HPDE6-E6E7 (cell line): ENCODE measurements around the gene ROR2.
"Not testable (repeated sequence)": the region's sequence is repeated elsewhere in the genome, so short reads cannot be mapped to it uniquely, and the experiment has no call there.

Experiments used
- DNase-seq: peaks from one replicate; pipeline ENCODE4 v3.0.0; 2011; ENCODE audit warnings: missing footprints; ENCODE audit errors: extremely low spot score

ROR2 gene

DNA sequence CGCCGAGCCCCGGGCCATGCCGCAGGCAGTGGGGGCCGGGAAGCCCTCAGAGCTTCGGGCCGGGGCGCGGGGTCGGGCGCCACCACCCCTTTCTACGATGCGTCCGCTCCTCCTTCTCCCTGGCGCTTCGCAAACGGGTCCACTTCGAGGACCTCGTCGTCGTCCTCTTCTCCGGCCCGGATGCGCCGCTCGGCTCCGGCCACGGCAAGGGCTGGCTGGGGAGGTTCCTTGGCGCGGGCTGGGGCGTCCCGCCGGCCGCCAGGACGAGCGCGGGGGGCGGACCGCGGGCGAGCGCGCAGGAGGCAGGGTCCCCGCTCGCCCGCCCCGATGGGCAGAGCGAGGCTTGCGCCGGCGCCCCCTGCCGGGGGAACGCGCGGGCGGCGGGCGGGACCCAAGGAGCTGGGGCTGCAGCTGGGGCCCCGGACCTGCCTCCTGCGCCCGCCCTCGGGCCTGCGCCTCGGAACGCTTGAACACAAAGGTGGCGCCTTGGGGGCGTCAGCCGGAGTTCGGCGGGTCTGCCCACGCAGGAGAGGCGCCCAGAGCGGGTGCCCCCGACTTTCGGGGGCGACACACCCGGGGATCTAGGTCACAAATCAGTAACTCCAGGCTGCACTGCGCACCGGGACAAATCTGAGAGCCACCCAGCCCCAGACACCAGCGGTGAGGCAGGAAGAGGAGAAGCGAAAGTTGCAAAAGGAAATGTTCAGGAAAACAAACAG, at the start of gene ROR2:
TSS of gene ROR2 (minus strand) at position 283 of the 719 bp plus-strand sequence.
- no peak for DNase-seq

DNA sequence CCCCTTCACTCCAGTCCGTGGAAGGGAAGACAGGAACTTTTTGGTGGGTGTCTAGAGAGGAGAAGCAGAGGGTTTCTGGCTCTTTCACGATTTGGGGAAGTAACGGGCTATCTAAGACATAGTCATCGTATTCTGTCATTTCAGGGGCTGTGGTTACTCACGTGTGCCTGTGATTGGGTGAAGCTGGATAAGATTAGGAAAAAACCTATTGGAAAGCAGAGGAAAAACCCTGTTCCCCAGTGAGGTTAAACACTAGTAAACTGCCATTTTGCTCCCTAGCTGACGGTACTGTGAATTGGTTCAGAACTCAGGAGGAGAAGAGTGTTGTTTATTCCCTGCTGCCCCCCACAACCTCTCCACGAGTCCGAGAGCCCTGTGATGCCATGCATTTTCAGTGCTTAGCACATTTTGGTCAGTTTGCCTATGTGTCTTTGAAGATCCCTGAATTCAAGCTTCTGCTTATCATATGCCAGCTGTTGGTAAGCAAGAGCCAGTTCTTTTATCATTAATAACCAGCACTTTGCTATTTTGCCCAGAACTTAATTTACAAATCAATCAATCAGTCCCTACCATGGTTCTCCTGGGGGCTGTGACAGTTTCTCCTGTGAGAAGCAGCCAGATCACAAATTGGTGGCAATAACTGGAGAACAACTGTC, 45.1 kb upstream of the ROR2 start:
- no peak for DNase-seq

DNA sequence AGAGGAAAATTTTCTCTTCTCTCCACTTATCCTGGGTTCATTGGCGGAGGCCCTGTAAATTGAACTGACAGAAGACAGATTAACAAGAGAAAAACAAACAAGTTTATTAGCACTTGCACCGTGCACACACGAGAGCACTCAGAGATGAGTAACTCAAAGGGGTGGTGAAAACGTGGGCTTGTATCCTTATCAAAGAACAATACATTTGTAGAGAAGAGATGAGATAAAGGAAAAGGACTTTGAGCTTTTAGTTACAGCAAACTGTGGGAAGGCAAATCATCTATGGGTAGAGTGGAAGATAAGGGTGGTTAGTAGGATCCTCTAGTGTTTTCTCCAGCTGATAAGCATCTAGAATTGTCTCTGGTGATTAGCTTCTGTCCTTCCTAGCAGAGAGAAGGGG, 44.4 kb upstream of the ROR2 start:
- no peak for DNase-seq

DNA sequence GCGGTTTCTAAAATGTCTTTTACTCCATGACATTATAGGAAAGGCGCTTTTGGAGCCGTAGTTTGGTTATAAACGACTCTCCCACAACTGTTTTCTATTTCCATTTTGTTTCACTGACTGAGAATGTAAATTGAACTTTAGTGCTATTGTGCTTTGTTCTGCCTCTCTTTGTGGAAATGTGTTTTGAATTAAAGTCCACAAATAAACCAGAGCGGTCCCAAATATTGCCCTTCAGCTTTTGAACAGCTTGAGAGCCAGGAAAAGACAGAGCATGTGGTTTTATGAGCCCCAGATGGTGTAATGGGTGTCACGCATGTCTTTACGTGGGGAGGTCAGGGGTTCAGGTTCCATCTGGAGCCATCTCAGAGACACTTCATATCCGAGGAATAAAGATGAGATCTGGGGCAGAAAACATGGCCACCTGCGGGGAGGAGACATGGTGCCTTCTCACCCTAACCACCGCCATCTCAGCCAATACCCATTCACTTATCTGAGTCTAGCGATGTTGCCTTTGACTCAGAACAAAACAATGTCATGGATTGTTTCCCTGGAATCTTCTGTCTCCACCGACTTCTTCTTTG, 42.5 kb upstream of the ROR2 start:
- no peak for DNase-seq

DNA sequence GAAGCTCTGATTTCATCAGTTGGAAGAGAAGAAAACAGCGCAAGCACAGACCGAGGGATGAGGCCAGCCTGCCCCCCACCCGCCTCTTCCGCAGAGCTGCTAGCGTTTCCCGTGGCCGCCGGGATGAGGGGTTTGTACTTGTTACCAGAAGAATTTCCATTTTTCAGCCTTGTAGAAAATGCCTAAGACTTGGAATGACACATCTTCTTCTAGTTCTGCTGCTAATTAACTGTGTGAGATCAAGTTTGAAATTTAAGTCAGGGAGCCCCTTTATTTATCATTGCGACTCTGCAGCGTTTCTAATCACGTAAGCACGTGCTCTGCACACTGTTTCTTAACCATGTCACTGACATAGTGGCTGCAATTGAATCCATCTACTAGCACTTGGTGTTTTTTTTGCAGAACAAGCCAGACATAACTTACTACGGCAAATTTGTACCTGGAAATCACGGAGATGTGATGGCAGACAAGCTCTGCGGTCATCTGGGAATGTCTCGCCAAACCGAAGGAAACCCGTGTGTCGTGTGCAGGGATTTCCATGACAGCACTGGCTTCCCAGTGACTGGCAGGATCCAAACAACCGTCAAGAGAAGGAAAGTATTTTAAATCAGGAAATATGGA, 41.8 kb upstream of the ROR2 start:
- DNase-seq = no peak

DNA sequence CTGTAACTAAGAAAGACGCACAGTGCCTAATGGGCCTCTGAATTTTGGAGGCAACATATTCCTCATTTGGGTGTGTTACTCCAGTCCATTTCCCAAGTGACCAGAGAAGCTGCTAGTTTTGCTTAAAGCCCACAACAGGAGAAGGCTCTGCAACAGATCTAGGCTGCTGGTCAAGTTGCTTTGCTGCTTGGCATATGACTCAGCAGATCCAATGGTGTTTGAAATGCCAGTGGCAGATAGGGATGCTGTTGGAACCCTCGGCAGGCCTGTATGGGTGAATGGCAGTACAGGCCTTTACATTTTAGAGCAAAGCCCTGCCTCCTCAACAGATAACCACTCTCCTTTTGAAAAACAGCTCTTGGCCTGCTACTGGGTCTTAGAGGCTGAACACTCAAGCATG, 36.2 kb upstream of the ROR2 start:
- DNase-seq = no peak

DNA sequence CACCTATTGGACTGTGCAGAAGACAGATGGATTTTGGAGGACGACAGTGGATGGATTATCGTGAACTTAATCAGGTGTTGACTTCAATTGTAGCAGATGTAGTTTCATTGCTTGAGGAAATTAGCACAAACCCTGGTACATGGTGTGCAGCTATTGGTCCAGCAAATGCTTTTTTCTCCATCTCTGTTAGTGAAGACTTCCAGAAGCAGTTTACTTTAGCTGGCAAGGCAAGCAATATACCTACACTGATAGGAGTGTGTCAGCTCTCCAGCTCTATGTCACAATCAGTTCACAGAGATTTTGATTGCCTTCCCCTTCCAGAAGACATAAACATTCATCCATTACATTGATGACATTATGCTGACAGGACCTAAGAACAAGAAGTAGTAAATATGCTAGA, 35.7 kb upstream of the ROR2 start:
- DNase-seq = no peak

DNA sequence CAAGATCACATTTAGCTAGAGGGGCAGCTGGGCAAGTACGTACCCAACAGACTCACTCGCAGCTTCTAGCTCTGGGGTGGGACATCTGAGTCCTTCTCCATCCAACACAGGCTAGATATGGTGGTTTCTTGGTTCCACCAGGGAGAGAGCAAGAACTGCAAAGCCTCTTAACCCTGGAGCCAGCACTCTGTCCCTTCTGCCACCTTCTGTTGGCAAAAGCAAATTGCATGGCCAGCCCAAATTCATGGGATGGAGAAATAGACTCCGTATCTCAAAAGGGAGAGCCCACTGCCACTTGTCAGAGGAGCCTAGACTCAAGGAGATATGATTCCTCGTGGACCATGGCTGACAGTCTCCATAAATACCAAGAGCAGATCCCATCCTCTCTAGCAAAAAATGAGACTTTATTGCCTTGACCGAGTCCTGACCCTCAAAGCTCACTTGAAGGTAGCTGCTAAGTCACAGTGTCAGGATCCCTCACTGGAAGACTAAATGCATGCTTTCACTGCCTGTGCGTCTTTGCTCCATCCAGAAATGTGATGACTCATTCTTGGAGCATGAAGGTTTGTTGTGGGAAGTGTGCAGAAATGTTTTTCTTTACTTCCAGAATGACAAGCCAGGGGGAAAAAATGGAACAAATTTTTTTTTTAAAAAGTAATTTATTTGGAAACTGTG, 28.8 kb upstream of the ROR2 start:
- DNase-seq = no peak

DNA sequence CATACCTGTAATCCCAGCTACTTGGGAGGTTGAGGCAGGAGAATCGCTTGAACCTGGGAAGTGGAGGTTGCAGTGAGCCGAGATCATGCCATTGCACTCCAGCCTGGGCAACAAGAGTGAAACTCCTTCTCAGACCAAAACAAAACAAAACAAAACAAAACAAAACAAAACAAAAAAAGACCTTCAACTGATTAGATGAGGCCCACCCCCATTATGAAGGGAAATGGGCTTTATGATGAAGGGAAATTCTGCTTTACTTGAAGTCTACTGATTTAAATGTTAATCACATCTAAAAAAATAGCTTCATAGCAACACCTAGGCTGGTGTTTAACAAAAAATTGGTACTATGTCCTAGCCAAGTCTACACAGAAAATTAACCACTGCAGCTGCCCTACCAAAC, 25.2 kb upstream of the ROR2 start:
- not testable (repeated sequence) for DNase-seq

DNA sequence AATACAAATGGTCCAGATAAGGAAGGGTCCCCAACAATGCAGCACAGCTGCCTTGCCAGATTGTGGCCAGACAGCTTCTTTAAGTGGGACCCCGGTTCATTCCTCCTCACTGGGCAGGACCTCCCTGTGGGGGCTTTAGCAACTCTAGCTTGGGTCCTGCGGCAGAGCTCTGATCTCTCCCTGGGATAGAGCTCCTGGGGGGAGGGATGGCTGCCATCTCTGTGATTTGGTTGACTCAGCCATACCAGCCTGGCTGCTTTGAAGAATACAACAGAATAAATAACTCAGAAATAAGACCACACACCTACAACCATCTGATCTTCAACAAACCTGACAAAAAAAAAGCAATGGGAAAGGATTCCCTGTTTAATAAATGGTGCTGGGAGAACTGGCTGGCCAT, 22.7 kb upstream of the ROR2 start:
- no peak for DNase-seq

DNA sequence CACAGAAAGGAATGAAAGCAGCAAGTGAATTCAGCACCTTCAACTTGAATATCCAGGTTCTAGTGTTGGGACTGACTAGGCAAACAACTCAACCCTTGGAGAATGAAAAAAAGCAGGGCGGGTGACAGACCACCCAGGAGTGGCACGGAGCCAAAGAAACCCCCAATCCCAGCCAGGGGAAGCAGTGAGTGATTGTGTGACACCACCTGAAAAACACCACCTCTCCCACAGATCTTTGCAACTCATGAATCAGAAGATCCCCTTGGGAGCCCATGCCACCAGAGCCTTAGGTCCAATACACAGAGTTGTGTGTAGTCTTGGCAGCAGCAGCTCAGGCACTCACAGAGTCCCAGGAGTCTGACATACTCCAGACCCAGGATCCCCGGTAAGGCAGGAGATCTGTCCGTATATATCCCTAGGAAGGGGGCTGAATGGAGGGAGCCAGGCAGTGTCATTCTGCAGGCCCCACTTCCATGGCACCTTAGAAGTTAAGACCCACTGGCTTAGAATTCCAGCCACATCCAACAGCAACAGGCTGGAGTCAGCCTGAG, 22.1 kb upstream of the ROR2 start:
- no peak for DNase-seq

DNA sequence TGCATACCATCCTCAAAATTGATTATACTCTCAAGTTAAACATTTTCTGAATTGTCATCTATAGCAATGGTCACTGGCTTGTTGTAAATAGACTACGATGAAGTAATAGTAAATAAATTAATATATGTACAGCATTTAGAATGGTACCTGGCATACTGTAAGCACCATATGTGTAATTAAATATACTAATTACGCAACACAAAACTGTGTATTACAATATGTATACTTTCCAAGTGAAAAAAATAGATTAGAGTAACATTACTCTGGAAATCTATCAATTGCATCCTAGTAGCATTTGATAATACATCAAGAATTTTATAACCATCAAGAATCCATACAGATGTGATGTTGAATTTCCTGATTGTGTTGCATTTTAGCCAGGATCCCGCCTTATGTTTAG, 17.2 kb upstream of the ROR2 start:
- DNase-seq = no peak

DNA sequence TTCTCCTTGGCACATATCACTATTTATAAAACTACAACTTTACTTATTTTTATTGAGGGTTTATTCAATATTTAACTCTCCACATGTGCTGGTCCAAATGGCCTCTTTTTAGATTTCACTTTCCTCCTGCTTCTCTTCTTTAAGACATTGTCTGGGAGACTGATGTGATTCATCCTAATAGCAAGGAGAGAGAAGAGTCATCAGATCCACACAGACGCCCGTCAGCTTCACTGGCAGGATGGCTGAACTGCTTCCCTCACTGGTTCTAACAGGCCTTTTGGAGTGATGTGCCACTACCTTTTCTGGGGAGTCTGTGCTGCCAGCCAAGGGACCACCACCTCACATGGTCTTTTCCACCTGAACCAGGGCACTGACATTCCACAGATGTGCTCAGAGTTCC, 16.5 kb upstream of the ROR2 start:
- no peak for DNase-seq

DNA sequence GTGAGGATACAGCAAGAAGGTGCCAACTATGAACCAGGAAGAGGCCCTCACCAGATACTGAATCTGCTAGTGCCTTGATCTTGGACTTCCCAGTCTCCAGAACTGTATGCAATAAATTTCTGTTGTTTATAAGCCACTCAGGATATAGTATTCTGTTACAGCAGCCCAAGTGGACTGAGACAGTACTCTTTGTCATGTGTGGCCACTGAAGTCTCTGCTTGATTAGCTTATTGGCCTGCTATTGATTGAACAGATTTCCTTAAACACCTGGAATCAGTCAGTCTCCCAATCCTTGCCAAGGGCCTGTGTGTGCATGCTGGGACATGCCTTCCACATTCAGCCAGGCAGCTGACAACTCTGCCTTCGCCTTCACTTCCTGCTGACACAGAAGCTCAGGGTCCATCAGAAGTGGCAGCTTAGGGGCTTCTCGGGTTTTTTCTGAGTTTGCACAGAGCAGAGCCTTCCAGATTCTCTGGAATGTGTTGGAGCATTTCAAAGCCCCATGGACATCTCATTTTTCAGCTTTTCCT, 13.7 kb upstream of the ROR2 start:
- no peak for DNase-seq

DNA sequence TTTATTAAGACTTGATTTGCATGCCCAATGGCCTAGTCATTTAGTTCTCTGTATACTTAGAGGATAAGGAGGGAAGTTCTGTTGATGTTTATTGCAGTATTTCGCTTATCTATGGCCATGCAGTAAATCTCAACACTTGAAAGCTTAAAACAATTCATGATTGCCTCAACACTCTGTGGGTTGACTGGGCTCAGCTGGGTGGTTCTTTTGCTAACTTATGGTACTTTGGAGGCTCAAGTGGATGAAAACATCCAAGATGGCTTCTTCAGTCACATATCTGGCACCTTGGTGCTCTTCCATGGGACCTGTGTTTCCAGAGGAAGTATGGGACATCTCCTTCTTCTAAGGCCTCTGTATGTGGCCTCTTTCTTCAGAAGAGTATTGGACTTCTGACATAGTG, 10.3 kb upstream of the ROR2 start:
- no peak for DNase-seq

DNA sequence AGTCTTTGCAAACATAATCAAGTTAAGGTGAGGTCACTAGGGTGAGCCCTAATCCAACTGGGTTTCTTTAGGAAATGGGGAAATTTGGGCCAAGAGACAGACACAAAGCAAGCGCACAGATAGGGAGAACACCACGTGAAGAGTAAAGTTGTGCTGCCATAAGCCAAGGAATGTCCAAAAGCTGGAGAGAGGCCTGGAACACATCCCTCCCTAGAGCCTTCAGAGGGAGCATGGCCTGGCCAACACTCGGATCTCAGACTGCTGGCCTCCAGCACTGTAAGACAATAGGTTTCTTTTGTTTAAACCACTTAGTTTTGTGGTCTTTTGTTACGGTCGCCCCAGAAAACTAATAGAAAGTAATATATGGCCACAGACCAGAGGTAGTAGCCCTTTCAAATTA, 8.1 kb upstream of the ROR2 start:
- DNase-seq = no peak

DNA sequence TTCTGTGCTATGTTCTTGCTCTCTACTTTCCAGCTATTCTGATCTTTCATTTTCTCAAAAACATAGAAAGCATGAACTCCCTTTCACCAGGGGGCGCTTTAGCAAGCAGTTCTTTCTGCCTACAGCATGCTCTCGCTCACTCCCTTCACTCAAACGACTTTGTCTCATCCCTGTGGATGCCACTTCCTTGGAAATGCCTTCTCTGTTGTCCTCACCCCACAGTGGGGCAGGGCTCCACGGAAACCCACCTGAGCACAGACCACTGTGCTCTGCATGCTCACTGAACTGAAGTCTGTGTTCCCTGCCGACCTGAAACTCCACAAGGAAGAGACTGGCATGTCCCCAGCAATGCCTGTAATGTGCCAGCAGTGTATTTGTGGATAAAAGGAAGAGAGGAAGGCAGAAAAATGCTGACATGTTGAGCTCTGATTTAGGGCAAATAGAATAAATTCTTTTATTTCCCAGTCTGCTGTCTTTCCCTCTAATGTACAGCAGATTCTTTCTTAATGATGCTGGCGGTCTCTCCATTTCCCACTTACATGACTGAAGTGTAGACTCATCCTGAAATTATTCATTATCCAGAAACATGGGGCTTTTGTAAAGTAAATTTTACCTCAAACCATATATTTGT, 4.9 kb upstream of the ROR2 start:
- DNase-seq = no peak

DNA sequence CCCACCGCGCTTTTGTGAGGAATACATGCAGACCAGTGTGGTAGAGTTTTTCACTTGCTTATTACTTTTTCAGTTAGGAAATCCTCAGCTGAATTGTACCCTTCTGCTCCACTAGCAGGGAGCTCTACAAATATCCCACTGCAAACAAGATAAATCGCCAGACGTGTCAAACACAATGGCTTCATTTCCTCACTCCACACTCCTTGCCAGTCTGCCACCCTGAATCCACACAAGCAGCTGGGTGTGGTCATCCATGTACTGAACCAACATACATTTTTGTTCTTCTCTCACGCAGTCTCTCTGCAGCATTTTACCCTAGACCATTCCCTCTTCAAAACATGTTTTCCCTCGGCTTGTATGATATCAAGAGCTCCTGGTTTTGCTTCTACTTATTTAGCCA, 3.7 kb upstream of the ROR2 start:
- no peak for DNase-seq

DNA sequence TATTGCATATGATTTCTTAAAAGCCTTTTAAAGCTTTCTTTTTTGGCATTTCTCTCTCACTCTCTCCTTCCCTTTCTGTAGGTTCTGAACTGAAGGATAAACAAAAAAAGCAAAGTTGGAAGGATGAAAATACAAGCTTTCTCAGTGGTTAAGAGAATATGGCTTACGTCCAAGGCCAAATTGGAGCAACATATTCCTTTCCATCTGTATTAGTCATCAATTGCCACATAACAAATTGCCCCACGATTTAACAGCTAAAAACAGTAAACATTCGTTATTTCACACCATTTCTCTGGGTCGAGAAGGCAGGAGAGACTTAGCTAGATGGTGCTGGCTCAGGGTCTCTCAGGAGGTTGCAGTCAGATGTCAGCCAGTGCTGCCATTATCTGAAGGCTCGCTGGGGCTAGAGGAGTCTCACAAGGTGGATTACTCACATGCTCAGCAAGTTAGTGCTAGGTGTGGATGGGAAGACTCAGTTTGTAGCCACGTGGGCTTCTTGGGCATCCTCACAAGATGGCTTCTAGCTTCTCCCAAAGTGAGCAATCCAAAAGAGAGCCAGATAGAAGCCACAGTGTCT, 2.0 kb upstream of the ROR2 start:
- no peak for DNase-seq

DNA sequence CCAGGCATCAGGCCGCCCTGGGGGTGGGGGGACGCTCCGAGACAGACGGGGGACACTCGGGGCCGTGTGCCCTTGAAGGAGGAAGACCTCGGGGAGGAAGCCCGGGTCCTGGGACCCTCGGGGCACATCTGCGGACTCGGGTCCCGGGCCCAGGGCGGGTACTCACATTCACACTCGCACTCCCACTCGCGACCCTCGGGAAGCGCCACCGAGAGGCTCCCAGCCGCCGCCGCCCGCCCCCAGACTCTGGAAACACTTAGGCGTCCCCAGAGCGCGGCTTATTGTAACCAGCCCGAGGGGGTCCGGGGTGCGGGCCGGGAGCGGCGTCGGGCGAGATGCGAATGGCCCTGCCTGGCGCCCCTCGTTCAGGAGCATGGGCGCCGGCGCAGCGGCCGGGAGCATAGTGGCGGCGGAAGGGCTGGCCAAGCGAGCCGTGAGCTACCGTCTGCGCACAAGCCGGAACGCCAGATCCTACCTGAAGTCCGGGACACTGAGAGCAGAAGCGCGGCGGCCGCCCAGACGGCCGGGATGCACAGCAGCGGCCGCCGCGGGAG, 559 bp downstream of the ROR2 start:
- DNase-seq = no peak
